GM21390 (cell line): ENCODE measurements around the gene GPR155.

ENCODE experiments used
- ATAC-seq: cut with Tn5 transposase; IDR thresholded peaks from one replicate; pipeline ENCODE4 v1.9.1; 2021; ENCODE audit not compliant: unreplicated experiment

The GPR155 gene

GRCh38 chr2:174383796-174384195 lies 103.0 kb downstream of the GPR155 start:
- no peak for ATAC-seq
